Adrenal gland (tissue), 12 donors: ENCODE data around the gene ETV3. TPM values are rescaled to one million over a fixed set of nuclear protein-coding genes. Genes with fewer than 3 reads are reported as not detected.

Experiments
- DNase-seq, 7 donors: peaks; one replicate each; pipeline ENCODE4 v3.0.0-alpha.2; 2019 to 2020
- H3K27ac ChIP-seq, 5 donors: fragments of 200-600 bp; sonication (generic) in 4 of 5; 1 replicate in 3 of 5; 2 replicates in 2 of 5; pipeline versions ENCODE4 v1.5.1 to v1.8.0; 2016 to 2020; ENCODE audit warnings: mild to moderate bottlenecking in 1 of 5
- H3K27me3 ChIP-seq: fragments of 200-600 bp; 2 replicates; pipeline ENCODE4 v1.8.0; 2021
- H3K36me3 ChIP-seq, 2 donors: fragments of 200-600 bp; replicated peaks in 1 of 2; 1 replicate in 1 of 2; 2 replicates in 1 of 2; pipeline versions ENCODE4 v1.5.1 to v1.8.0; 2018 to 2022
- H3K4me1 ChIP-seq, 2 donors: fragments of 200-600 bp; replicated peaks in 1 of 2; 1 replicate in 1 of 2; 2 replicates in 1 of 2; pipeline versions ENCODE4 v1.5.1 to v1.8.0; 2018 to 2021
- H3K4me3 ChIP-seq, 4 donors: fragments of 200-600 bp; sonication (generic) in 3 of 4; one replicate each; pipeline ENCODE4 v1.5.1; 2016 to 2018
- H3K9me3 ChIP-seq, 3 donors: fragments of 200-600 bp; sonication (generic) in 1 of 3; replicated peaks in 1 of 3; 1 replicate in 2 of 3; 2 replicates in 1 of 3; pipeline versions ENCODE4 v1.5.1 to v1.8.0; 2016 to 2021
- POLR2A ChIP-seq, 2 donors: fragments of 450-650 bp; IDR thresholded peaks; one replicate each; pipeline ENCODE4 v1.6.1; 2017; ENCODE audit warnings: antibody characterized with exemption in 2 of 2, mild to moderate bottlenecking in 2 of 2, moderate library complexity in 1 of 2
- WGBS, 4 donors: extraction: QIAGEN DNeasy Blood & Tissue Kit in 2 of 4; methylation state at CpG; one replicate each; pipeline versions ENCODE4 v1.1.5 to v1.1.7; 2013 to 2017; 5-methylcytosine and 5-hydroxymethylcytosine counted together
- intact Hi-C, 2 donors: fragments of 100-400 bp; cut with DNase I; formaldehyde crosslinking; loops; one replicate each; pipeline versions ENCODE4 v1.14.1 to v1.15.0; 2022 to 2023
- polyA plus RNA-seq, 3 donors: library from polyadenylated mRNA; stranded (reverse); fragments of 200-250 nt in 2 of 3; fragments of 350-450 nt in 1 of 3; fragmentation: Illumina TruSeq in 1 of 3; extraction: RNeasy Lipid Tissue Mini Kit (QIAGEN cat#74804) in 1 of 3; gene quantifications; one replicate each; pipeline ENCODE4 v1.2.3, GENCODE V29; 2013 to 2014
- total RNA-seq, 9 donors: library from RNA; depleted of rRNA in 4 of 9; stranded (reverse); fragments of >200 nt in 4 of 9; fragments of 120-200 nt in 1 of 9; fragmentation: NEBNext Ultra II Directional in 1 of 9; extraction: Animal tissue kit (Norgen Biotek cat#: 25700) in 1 of 9; gene quantifications; one replicate each; pipeline versions ENCODE4 v1.1.0 to v1.2.4, GENCODE V29; 2013 to 2023
- TF ChIP-seq, protein P1 (sequence below), 6 experiments: fragments of 450-650 bp in 4 of 6; fragments of 200-600 bp in 2 of 6; sonication (generic) in 1 of 6; IDR thresholded peaks; 1 replicate in 5 of 6; 2 replicates in 1 of 6; pipeline versions ENCODE4 v1.5.1 to v1.8.0; 2016 to 2021; ENCODE audit warnings: antibody characterized with exemption in 6 of 6, mild to moderate bottlenecking in 2 of 6, moderate library complexity in 1 of 6
- donor health status: healthy with polysubstance abuse.
- donor health status: Bipolar disorder and iron deficiency.
- donor health status: DM: yes; HTN: yes; CAD: no.
- donor health status: DM: no; HTN: no; CAD: no.
- donor health status: DM: no; HTN: no; CAD: no.
- donor health status: DM: yes; HTN: yes; CAD: no.

Gene ETV3
- total and polyA plus RNA-seq, 12 donors: 3.3 to 18.7 (median 11.1) TPM

DNA sequence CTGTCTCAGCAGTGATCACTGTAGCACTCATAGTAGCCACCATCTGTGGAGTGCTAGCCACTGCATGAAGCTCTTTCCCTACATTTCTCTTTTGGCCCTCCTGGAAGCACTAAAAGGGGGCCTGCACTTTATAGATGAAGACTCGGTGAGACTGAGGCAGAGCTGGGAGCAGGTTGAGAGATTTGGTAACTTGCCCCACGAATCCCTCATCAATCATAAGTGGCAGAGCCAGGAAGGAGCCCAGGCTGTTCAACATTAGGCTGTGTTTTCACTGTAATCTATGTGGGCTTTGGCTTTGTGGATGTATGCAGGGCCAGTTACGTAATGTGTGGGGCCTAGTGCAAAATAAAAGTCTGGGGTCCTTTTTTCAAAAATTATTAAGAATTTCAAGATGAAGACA is 13.3 kb upstream of the ETV3 start:
- TF ChIP-seq POLR2A (IDR thresholded peaks at IDR 0.05): no peak
- TF ChIP-seq, protein P1, sequence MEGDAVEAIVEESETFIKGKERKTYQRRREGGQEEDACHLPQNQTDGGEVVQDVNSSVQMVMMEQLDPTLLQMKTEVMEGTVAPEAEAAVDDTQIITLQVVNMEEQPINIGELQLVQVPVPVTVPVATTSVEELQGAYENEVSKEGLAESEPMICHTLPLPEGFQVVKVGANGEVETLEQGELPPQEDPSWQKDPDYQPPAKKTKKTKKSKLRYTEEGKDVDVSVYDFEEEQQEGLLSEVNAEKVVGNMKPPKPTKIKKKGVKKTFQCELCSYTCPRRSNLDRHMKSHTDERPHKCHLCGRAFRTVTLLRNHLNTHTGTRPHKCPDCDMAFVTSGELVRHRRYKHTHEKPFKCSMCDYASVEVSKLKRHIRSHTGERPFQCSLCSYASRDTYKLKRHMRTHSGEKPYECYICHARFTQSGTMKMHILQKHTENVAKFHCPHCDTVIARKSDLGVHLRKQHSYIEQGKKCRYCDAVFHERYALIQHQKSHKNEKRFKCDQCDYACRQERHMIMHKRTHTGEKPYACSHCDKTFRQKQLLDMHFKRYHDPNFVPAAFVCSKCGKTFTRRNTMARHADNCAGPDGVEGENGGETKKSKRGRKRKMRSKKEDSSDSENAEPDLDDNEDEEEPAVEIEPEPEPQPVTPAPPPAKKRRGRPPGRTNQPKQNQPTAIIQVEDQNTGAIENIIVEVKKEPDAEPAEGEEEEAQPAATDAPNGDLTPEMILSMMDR (IDR thresholded peaks at IDR 0.05): no peak
- Histone ChIP-seq H3K27ac (no peak overlapping the region), H3K27me3 (no peaks in the 10 kb centered on the region), H3K36me3 (no peaks in the 10 kb centered on the region), H3K9me3 (no peaks in the 10 kb centered on the region), H3K4me3 (no peak overlapping the region), H3K4me1 (peaks cover 7 to 25% of the 10 kb centered on the region in 2 donors)
- 71 to 80% (median 72%) methylated on average over 3 of the region's 3 CpGs for WGBS, 4 donors
- no peak for DNase-seq
- intact Hi-C loops: no loop called here

DNA sequence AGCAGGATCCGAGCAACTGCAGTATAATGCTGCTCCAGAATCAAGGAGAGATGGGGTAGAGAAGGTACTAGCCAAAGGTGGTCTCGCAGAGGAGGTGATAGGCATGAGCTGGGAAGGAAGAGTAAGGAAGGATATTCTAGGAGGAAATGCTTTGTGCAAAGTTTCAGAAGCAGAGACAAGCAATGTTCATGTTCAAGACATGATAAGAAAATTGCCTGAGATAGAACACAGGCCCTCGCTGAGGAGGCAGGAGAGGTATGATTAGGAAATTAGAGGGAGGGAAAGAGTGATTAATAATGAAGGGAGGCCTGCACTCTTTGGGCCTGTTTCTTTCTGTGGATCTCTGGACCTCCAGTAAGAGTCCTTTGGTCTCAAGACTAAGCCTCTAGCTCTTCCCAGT is 12.9 kb upstream of the ETV3 start:
- Histone ChIP-seq H3K27me3 (no peaks in the 10 kb centered on the region), H3K27ac (no peak overlapping the region), H3K4me1 (peaks cover 7 to 23% of the 10 kb centered on the region in 2 donors), H3K9me3 (no peaks in the 10 kb centered on the region), H3K4me3 (no peak overlapping the region), H3K36me3 (no peaks in the 10 kb centered on the region)
- DNase-seq: no peak
- intact Hi-C loops: no loop called here
- no peak for TF ChIP-seq POLR2A (IDR thresholded peaks at IDR 0.05)
- WGBS, 4 donors: 77 to 97% (median 87%) methylated on average over 3 of the region's 3 CpGs

DNA sequence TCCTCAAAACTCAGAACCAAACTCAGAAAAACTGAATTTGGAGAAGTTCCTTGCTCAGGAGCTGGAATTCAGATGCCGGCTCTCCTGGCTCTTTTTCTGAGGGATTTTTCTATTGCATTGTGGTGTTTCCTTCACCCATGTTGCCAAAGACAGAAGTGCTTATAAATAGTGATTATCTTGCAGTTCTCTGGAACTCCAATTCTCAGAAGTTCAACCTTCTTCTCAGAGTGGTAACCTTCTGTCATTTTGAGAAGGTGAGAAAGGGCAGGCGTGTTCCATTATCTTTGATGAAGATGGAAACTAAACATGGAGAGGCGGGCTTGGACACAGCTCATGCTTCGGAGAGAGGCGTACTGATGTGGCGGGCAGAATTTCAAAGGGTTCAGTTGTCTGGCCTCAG is 12.4 kb upstream of the ETV3 start:
- H3K9me3 ChIP-seq: no peaks in the 10 kb centered on the region
- TF ChIP-seq, protein P1 (IDR thresholded peaks at IDR 0.05): no peak
- no peak for TF ChIP-seq POLR2A (IDR thresholded peaks at IDR 0.05)
- DNase-seq: no peak
- H3K27me3 ChIP-seq: no peaks in the 10 kb centered on the region
- no peak overlapping the region for H3K4me3 ChIP-seq
- no peaks in the 10 kb centered on the region for H3K36me3 ChIP-seq
- no peak overlapping the region for H3K27ac ChIP-seq
- 88 to 97% (median 90%) methylated on average over 6 of the region's 6 CpGs for WGBS, 4 donors
- intact Hi-C loops: no loop called here
- peaks cover 7 to 18% of the 10 kb centered on the region in 2 donors for H3K4me1 ChIP-seq

DNA sequence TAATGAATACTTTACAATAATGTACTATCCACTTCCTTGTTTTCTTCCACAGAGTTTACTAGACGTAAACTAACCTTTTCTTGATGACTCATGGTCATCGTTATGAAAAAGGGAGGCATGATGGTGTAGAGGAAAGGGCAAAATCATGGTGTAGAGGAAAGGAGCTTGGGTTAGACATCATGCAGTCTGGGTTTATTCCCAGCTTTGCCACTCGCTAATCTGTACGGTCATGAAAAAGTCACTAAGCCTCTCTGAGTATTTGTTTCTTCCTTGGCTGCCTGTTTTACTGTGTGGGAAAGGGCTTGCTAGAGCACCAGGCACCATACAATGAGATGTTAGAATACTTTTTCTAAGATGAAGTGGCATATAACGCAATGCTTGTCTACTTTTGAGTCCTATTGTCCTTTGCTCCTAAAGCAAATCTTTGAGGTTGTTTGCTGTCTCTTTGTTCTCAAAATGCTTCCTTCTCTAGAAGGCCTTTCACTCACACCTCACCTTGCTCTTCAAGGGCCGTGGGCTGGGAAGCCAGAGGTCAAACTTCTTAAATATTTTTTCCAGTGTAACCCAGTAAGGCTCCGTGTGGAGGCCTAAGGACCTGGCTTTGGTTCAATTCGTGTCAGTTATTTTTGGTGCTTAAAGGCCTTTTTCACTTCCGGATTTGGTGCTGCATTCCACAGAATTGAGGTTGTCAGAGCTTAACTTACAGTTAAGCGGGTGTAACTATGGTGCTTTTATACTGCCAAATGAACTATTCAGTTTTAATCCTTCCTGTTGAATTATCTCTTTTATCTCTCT is 9.9 kb upstream of the ETV3 start:
- DNase-seq: peak in 1 of 7 donors; percentile 10
- TF ChIP-seq, protein P1 (IDR thresholded peaks at IDR 0.05): no peak
- no peak for TF ChIP-seq POLR2A (IDR thresholded peaks at IDR 0.05)
- Histone ChIP-seq H3K4me1 (peaks cover 0 to 5% of the 10 kb centered on the region in 2 donors), H3K9me3 (no peaks in the 10 kb centered on the region), H3K4me3 (no peak overlapping the region), H3K36me3 (no peaks in the 10 kb centered on the region), H3K27ac (peak overlapping the region in 1 of 5 donors; percentile 34), H3K27me3 (no peaks in the 10 kb centered on the region)
- 60 to 63% (median 61%) methylated on average over 10 of the region's 10 CpGs for WGBS, 4 donors
- intact Hi-C loops: no loop called here

DNA sequence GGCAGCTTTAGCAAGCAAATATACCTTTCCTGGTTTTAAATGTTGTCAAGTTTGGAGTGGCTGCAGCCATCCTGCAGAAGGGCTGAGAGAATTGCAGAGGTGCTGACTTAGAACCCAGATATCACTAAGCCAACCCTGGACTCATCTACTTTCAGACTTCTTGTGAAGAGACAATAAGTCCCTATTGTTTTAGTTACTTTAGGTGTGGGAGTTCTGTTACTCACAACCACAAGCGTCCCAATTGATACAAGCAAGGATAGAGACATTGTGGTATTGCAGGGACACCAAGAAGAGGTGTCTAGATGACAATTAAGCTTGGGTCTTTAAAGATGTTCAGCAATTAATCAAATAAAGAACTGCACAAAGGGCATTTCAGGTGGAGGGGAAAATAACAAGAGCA is 8.8 kb upstream of the ETV3 start:
- H3K4me3 ChIP-seq: no peak overlapping the region
- H3K36me3 ChIP-seq: no peaks in the 10 kb centered on the region
- no peak for DNase-seq
- intact Hi-C loops: no loop called here
- no peak overlapping the region for H3K27ac ChIP-seq
- H3K9me3 ChIP-seq: no peaks in the 10 kb centered on the region
- H3K4me1 ChIP-seq: peaks cover 0 to 5% of the 10 kb centered on the region in 2 donors
- WGBS, 4 donors: 67 to 83% (median 78%) methylated on average over 1 of the region's 1 CpG
- no peak for TF ChIP-seq POLR2A (IDR thresholded peaks at IDR 0.05)
- TF ChIP-seq, protein P1 (IDR thresholded peaks at IDR 0.05): no peak
- no peaks in the 10 kb centered on the region for H3K27me3 ChIP-seq
